IMR-90 (cell line): ENCODE data around the gene PDZD8. TPM values are rescaled to one million over a fixed set of nuclear protein-coding genes. Genes with fewer than 3 reads are reported as not detected.

Experiments
- ATAC-seq: fragments of 200-7000 bp; cut with Tn5 transposase; 2 replicates; pipeline ENCODE4 v1.9.1; 2020; ENCODE audit warnings: low read depth, mild to moderate bottlenecking, moderate library complexity
- BruUV-seq: library from RNA; stranded (reverse); fragments of 400-500 nt; replicated peaks from 2 replicates; lab custom pipeline; 2021; lab: Mats Ljungman, UMichigan
- CTCF ChIA-PET: fragments of 300-600 bp; formaldehyde crosslinking; extraction: SDS; loops from one replicate; lab custom pipeline; 2021; ENCODE audit warnings: antibody characterized with exemption; lab: Yijun Ruan, JAX
- POLR2A ChIA-PET: fragments of 300-600 bp; sonication (Branson Sonifier 250); formaldehyde crosslinking; loops from one replicate; lab custom pipeline; 2022; ENCODE audit warnings: antibody characterized with exemption; ENCODE audit not compliant: unreplicated experiment; lab: Charles Lee
- DNase-seq: peaks from one replicate; pipeline ENCODE4 v3.0.0; 2013
- H2AFZ ChIP-seq: replicated peaks from 2 replicates; pipeline ENCODE3; 2013; ENCODE audit warnings: low read length, mild to moderate bottlenecking; ENCODE audit not compliant: poor library complexity
- H2AK5ac ChIP-seq: 2 replicates; pipeline ENCODE4 v1.6.1; 2013; ENCODE audit warnings: low read depth, low read length, inconsistent platforms
- H2AK9ac ChIP-seq: replicated peaks from 2 replicates; pipeline ENCODE3; 2013; ENCODE audit warnings: mild to moderate bottlenecking, low read depth, low read length, moderate library complexity; ENCODE audit not compliant: poor library complexity
- H2BK120ac ChIP-seq: 2 replicates; pipeline ENCODE4 v1.6.1; 2013; ENCODE audit warnings: low read depth, low read length, inconsistent platforms
- H2BK15ac ChIP-seq: 3 replicates; pipeline ENCODE4 v1.6.1; 2013; ENCODE audit warnings: low read depth, low read length, inconsistent platforms
- H2BK20ac ChIP-seq: 2 replicates; pipeline ENCODE4 v1.6.1; 2013; ENCODE audit warnings: low read depth, mild to moderate bottlenecking, inconsistent platforms, low read length, moderate library complexity
- H2BK5ac ChIP-seq: 2 replicates; pipeline ENCODE4 v1.6.1; 2013; ENCODE audit warnings: mild to moderate bottlenecking, low read depth, low read length, inconsistent platforms; ENCODE audit not compliant: poor library complexity, severe bottlenecking
- H3K14ac ChIP-seq: replicated peaks from 2 replicates; pipeline ENCODE4 v1.6.1; 2013; ENCODE audit warnings: low read depth, low read length, inconsistent platforms
- H3K18ac ChIP-seq: 2 replicates; pipeline ENCODE4 v1.6.1; 2013; ENCODE audit warnings: low read depth, low read length, control low read depth
- H3K23ac ChIP-seq: 2 replicates; pipeline ENCODE4 v1.6.1; 2013; ENCODE audit warnings: low read depth, low read length, inconsistent platforms
- H3K27ac ChIP-seq: 2 replicates; pipeline ENCODE4 v1.5.1; 2013; ENCODE audit warnings: mild to moderate bottlenecking, control low read depth, low read length; ENCODE audit not compliant: insufficient read depth
- H3K27me3 ChIP-seq: 2 replicates; pipeline ENCODE4 v1.6.1; 2013; ENCODE audit warnings: low read length; ENCODE audit not compliant: control insufficient read depth, insufficient read depth
- H3K36me3 ChIP-seq: 2 replicates; pipeline ENCODE4 v1.6.1; 2013; ENCODE audit warnings: low read length, mixed read lengths; ENCODE audit not compliant: control insufficient read depth, insufficient read depth
- H3K4ac ChIP-seq: 2 replicates; pipeline ENCODE4 v1.6.1; 2013; ENCODE audit warnings: low read depth, low read length, inconsistent platforms
- H3K4me1 ChIP-seq: 2 replicates; pipeline ENCODE4 v1.6.1; 2013; ENCODE audit warnings: low read length, mixed read lengths; ENCODE audit not compliant: control insufficient read depth, insufficient read depth
- H3K4me2 ChIP-seq: 2 replicates; pipeline ENCODE4 v1.6.1; 2013; ENCODE audit warnings: low read depth, mild to moderate bottlenecking, control low read depth, low read length, moderate library complexity
- H3K4me3 ChIP-seq: 2 replicates; pipeline ENCODE4 v1.5.1; 2013; ENCODE audit warnings: low read depth, mild to moderate bottlenecking, control low read depth, low read length, moderate library complexity; ENCODE audit not compliant: insufficient read depth
- H3K56ac ChIP-seq: 2 replicates; pipeline ENCODE4 v1.6.1; 2013; ENCODE audit warnings: low read length, inconsistent platforms; ENCODE audit not compliant: insufficient read depth; ENCODE audit errors: extremely low read depth
- H3K79me1 ChIP-seq, 2 experiments: 2 replicates each; pipeline ENCODE4 v1.6.1; 2013; ENCODE audit warnings: low read length in 2 of 2, inconsistent platforms in 1 of 2, low read depth in 1 of 2
- H3K9ac ChIP-seq: 2 replicates; pipeline ENCODE4 v1.6.1; 2013; ENCODE audit warnings: low read depth, low read length, control low read depth
- H3K9me1 ChIP-seq: 2 replicates; pipeline ENCODE4 v1.6.1; 2013; ENCODE audit warnings: low read length, inconsistent platforms; ENCODE audit not compliant: insufficient read depth
- H3K9me3 ChIP-seq: 2 replicates; pipeline ENCODE4 v1.6.1; 2013; ENCODE audit warnings: low read length; ENCODE audit not compliant: control insufficient read depth, insufficient read depth
- H4K20me1 ChIP-seq: 2 replicates; pipeline ENCODE4 v1.6.1; 2013; ENCODE audit warnings: low read length, inconsistent platforms; ENCODE audit not compliant: insufficient read depth
- H4K5ac ChIP-seq: 2 replicates; pipeline ENCODE4 v1.6.1; 2013; ENCODE audit warnings: mild to moderate bottlenecking, low read depth, low read length, control low read depth
- H4K8ac ChIP-seq, 2 experiments: 2 replicates each; pipeline ENCODE4 v1.6.1; 2013; ENCODE audit warnings: low read depth in 2 of 2, low read length in 2 of 2, control low read depth in 1 of 2, inconsistent platforms in 1 of 2
- H4K91ac ChIP-seq: 2 replicates; pipeline ENCODE4 v1.6.1; 2013; ENCODE audit warnings: low read depth, low read length, inconsistent platforms; ENCODE audit not compliant: insufficient read depth
- CEBPB ChIP-seq: IDR thresholded peaks from 2 replicates; pipeline ENCODE4 v1.6.1; 2012; ENCODE audit warnings: low read depth, low read length, improper control_type of control experiment
- NFE2L2 ChIP-seq: fragments of 150-350 bp; IDR thresholded peaks from 2 replicates; pipeline ENCODE4 v1.6.1; 2016; ENCODE audit warnings: low read depth, mild to moderate bottlenecking, low read length
- WGBS, 2 experiments: methylation state at CpG; one replicate each; pipeline versions ENCODE4 v1.1.5 to v1.1.7; 2013; ENCODE audit warnings: missing lambda C conversion rate in 2 of 2; ENCODE audit not compliant: insufficient read length in 1 of 2; ENCODE audit errors: extremely low coverage in 2 of 2; 5-methylcytosine and 5-hydroxymethylcytosine counted together
- dilution Hi-C: fragments of 300-500 bp; cut with HindIII; formaldehyde crosslinking; loops from one replicate; pipeline ENCODE4 v1.14.3; 2018; ENCODE audit warnings: low sequenced_read_pairs; ENCODE audit not compliant: unreplicated experiment
- in situ Hi-C: fragments of 300-500 bp; cut with MboI; formaldehyde crosslinking; loops from 3 replicates; pipeline ENCODE4 v1.14.3; 2019; ENCODE audit warnings: low sequenced_read_pairs, inconsistent platforms, mixed read lengths
- intact Hi-C: fragments of 100-400 bp; cut with micrococcal nuclease; formaldehyde crosslinking; loops from 2 replicates; pipeline ENCODE4 v1.10.0; 2022
- polyA plus RNA-seq, 3 experiments: library from polyadenylated mRNA; depleted of rRNA; stranded (reverse); fragments of >200 nt; gene quantifications; 2 replicates each; pipeline ENCODE4 v1.2.3, GENCODE V29; 2012; ENCODE audit warnings: low replicate concordance in 1 of 3
- total RNA-seq: library from RNA; depleted of rRNA; stranded (reverse); fragments of >200 nt; gene quantifications from 2 replicates; pipeline ENCODE4 v1.2.3, GENCODE V29; 2012
- TF ChIP-seq, protein P1 (sequence below): fragments of 150-350 bp; IDR thresholded peaks from 2 replicates; pipeline ENCODE4 v1.6.1; 2017; ENCODE audit warnings: mild to moderate bottlenecking, antibody characterized with exemption, low read length, low read depth

The PDZD8 gene
- total and polyA plus RNA-seq, 2 of the 4 experiments (the other 2 are of a cell fraction), result 11.3 to 20.4 TPM

- no peak overlapping the region; the same call in 1 of the 2 replicates for H3K4me2 ChIP-seq
- H3K9me1 ChIP-seq, result peaks cover 5% of the 10 kb centered on the region
- H3K4me1 ChIP-seq, result no peaks in the 10 kb centered on the region; the same call in none of the 2 replicates
- H4K20me1 ChIP-seq, result peaks cover 34% of the 10 kb centered on the region
- H4K8ac ChIP-seq, result no peak overlapping the region
- intact Hi-C loops (no loop called here), in situ Hi-C loops (no loop called here), dilution Hi-C loops (no loop called here)
- no peak overlapping the region for H2AFZ ChIP-seq
- H4K5ac ChIP-seq, result no peak overlapping the region
- BruUV-seq, result no TSS peak
- H3K79me1 ChIP-seq, result peaks cover 11 to 59% of the 10 kb centered on the region in 2 experiments
- no CpG with 5 or more reads among the region's 2 CpGs for WGBS, 2 experiments
- no peak overlapping the region for H3K14ac ChIP-seq
- no peak overlapping the region for H2AK5ac ChIP-seq
- no peak overlapping the region for H2BK15ac ChIP-seq
- no peak overlapping the region for H3K9ac ChIP-seq
- no peak overlapping the region for H4K91ac ChIP-seq
- H3K4ac ChIP-seq, result no peak overlapping the region
- no peak overlapping the region for H3K56ac ChIP-seq
- H3K27ac ChIP-seq, result no peak overlapping the region
- no peaks in the 10 kb centered on the region for H3K27me3 ChIP-seq
- H2BK120ac ChIP-seq, result no peak overlapping the region
- ChIA-PET CTCF (no interaction called here), POLR2A (no interaction called here)
- no peak overlapping the region for H2AK9ac ChIP-seq
- no peak overlapping the region for H2BK5ac ChIP-seq
- H3K23ac ChIP-seq, result no peak overlapping the region
- peak; percentile 72 for TF ChIP-seq CEBPB
- TF ChIP-seq NFE2L2, result no peak
- TF ChIP-seq, protein P1, sequence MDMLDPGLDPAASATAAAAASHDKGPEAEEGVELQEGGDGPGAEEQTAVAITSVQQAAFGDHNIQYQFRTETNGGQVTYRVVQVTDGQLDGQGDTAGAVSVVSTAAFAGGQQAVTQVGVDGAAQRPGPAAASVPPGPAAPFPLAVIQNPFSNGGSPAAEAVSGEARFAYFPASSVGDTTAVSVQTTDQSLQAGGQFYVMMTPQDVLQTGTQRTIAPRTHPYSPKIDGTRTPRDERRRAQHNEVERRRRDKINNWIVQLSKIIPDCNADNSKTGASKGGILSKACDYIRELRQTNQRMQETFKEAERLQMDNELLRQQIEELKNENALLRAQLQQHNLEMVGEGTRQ, result no peak
- no peak overlapping the region for H3K4me3 ChIP-seq
- ATAC-seq (no peak), DNase-seq (peak; percentile 78)
- H3K18ac ChIP-seq, result no peak overlapping the region
- no peaks in the 10 kb centered on the region for H3K9me3 ChIP-seq
- no peaks in the 10 kb centered on the region for H3K36me3 ChIP-seq
- no peak overlapping the region for H2BK20ac ChIP-seq
These were observed 12.2 kb downstream of the PDZD8 start for GRCh38 chr10:117363028-117363427.
